ENCODE results near the gene MUC21.
"Not testable (repeated sequence)": the region's sequence is repeated elsewhere in the genome, so short reads cannot be mapped to it uniquely, and the experiment has no call there.

MUC21 gene

DNA sequence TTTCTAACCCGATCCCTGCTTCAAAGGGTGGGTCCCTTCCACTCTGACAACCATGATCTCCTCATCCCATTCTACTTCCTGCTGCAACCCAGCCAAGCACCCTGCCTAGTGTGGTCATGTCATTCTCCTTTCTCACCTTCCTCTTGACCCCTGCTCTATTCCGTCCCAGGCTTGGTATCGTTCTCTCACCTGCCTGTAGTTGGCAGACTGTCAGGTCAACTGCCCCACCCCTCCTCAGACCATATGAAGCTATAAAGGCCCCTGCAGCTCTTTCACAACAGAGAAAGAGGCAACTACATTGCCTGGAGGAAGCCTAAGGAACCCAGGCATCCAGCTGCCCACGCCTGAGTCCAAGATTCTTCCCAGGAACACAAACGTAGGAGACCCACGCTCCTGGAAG lies at the start of gene MUC21:
MUC21 (plus strand) TSS at position 280 of the 400 bp plus-strand sequence. CDS start 241 bp downstream, outside the sequence.
- no peak for DNase-seq

DNA sequence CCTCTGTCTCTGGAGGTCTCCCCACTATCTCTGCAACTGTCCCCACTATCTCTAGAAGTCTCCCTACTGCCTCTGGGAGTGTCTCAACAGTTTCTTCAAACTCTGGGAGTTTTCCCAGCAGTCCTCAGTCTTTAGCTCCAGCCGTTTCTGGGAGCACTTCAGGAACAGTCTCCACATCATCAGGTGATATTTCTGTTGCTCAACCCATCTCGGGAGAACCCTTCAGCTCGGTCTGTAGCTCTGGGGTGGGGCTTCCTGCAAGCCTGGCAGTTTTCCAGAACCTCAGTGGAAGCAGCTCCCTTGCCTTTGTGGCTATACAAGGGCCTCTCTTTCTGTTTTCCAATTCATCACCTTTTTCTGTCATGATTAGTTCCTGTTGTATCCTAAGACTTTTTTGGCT lies 48.5 kb upstream of the MUC21 start:
- DNase-seq, result no peak

DNA sequence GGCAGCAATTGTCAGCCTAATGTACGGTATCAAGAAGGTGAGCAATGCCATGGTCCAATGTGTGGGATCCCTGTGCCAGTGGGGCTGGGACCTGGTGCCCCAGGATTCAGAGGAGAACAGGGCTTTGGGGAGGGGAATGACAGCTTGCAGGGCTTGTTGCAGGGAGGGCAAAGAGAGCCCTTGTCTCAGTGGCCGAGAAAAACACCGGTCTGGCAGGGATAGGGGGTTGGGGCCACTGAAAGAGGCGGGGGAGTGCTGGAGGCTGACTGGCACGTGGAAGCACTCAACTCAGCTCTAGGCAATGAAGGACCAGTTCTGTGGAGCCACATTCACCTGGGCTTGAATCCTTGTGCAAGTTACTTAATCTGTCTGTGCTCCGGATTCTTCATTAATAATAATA lies 46.3 kb upstream of the MUC21 start:
- DNase-seq, result no peak

DNA sequence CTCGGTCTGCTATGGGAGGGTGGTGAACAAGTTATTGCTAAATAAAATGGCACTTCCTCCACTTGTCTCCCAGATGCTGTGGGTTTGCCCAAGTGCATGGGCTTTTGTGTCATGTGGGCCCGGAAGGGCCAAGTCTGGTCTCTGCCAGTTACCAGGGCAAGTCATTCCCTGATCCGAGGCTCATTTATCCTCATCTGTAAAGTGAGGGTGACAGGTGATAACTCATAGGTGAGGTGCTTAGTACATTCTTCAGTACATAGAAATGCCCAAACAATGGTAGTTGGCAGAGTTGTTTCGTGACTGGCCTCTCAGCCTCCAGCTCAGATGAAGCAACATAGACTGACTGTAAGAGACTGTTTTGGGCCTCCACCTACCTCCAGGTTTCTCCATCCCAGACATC lies 44.8 kb upstream of the MUC21 start:
- DNase-seq, result no peak

DNA sequence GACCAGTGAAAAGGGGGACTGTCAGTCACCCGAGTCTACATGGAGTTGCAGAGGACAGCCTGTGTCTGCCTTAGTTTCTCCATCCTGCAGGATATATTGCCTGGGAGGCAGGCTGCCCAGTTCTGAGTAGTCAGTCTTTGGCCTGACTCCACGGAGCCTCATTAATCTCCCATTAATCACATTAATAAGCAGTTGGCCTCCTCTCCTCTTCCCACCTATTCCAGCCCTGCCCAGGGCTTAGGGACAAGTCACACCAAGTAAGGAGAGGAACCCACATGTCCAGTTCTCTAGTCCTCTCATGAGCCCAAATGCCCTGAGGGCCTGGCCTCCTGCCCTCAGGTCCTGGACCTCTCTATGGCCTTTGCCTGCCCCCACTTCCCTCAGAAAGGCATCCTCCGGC lies 44.0 kb upstream of the MUC21 start:
- DNase-seq, result no peak

DNA sequence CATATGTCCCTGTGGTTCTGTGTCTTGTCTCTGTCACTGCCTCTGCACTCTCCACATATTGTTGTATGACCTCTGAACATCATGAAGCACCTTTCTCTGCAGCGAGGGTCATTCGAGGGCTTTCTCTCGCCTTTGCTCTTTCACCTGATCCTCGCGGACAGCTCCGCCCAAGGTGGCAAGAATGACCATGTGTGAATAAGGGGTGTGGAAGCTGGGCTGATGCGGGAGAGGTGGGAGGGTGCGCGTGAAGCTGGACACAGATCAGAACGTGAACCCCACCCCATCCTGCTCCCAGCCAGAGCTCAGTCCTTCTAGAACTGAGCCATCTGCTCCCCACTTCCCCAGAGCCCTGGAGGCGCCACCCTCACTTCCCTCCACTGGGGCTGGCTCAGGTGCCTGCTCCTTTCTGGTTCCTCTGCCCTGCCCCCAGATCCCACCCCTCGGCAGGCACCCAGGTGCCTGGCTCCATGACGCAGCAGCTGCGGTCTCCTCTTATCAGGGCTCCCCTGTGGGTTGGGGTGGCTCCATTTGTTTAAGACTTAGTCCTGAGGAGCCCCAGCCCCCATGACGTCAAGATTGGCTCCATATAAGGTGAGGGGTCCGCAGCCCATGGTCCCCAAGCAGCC lies 43.0 kb upstream of the MUC21 start, which contains the start of gene MUCL3:
MUCL3 (plus strand) TSS at position 613 of the 626 bp plus-strand sequence. CDS start 27 bp downstream, outside the sequence.
- no peak for DNase-seq

DNA sequence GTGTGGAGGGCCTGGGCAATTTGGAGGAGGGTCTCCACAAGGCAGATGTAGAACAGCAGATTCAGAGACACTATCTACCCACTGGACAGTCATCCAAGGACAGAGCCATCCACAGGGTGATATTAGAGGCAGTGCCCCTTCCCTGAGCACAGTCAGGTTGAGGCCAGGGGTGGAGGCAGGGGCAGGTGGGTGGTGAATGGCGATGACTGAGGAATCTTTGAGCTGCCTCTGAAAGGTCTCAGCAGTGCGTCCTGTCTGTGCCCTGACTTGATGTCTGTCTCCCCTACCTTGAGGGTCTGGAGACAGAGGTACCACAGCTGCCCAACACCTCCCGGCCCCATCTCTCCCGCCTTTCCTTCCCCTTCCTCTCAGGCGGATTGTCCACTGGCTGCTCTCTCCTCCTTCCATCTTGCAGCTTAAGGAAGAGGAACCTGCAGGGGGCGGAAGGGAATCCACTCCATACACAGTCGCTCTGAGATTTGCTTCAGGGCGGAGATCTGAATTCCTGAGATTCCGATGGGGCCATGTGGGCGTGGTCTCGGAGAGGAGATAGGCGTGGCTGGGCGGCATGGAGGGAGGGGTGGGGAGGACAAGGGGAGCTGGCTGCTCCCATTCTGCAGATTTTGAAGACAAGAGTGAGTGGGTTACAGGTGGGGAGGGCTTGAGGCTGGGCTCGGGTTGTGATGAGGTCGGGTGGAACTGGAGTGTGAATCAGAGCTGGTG lies 41.0 kb upstream of the MUC21 start:
- DNase-seq, result peak; percentile 46

DNA sequence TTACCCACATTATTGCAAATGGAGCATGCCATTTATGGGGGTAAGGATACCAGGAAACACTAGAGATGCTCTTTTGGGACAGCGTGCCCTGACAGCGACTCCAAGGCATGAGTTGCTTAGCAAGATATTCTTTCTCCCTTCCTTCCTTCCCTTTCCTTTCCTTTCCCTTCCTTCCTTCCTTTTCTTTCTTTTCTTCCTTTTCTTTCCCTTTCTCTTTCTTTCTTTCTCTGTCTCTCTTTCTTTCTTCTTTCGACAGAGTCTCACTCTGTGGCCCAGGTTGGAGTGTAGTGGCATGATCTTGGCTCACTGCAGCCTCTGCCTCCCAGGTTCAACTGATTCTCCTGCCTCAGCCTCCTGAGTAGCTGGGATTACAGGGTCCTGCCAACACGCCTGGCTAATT lies 39.5 kb upstream of the MUC21 start:
- no peak for DNase-seq

DNA sequence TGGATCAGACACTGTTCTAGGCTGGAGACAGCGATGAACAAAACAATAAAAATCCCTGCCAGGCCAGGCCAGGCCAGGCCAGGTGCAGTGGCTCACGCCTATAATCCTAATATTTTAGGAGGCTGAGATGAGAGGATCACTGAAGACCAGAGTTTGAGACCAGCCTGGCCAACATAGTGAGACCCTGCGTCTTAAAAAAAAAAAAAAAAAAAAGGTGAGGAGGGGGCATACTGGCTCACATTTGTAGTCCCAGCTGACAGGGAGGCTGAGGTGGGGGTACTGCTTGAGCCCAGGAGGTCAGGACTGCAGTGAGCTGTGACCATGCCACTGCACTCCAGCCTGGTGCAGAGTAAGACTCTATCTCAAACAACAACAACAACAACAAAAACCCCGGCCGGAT lies 38.2 kb upstream of the MUC21 start:
- DNase-seq, result no peak

DNA sequence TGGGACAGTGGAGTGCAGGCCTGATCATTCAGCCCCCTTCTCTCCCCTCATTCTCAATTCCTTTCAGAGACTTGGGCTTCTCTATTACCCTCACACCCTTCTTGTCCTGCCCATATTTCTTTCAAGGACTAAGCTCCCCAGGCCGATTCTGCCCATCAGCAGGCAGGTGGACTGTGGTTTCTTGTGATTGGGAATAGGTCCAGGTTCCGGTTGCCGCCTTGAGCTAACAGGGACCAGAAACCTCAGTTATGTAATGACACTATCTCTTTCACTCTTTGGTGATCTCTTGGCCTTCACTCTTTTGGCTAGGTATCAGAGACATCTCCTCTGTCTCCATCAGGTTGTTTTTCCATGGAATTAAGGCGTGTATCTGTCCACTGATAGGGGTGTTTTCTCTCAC lies 36.3 kb upstream of the MUC21 start:
- DNase-seq, result no peak

DNA sequence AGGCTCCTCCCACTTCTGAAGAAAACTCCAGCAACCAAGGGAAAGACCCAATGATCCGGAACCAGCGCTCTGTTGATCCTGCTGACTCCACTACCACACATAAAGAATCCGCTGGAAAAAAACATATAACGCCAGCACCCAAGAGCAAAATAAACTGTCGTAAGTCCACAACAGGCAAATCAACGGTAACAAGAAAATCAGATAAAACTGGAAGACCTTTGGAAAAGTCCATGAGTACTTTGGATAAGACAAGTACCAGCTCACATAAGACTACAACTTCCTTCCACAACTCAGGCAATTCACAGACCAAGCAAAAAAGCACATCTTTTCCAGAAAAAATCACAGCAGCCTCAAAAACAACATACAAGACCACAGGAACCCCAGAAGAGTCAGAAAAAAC lies 34.7 kb upstream of the MUC21 start:
- no peak for DNase-seq

DNA sequence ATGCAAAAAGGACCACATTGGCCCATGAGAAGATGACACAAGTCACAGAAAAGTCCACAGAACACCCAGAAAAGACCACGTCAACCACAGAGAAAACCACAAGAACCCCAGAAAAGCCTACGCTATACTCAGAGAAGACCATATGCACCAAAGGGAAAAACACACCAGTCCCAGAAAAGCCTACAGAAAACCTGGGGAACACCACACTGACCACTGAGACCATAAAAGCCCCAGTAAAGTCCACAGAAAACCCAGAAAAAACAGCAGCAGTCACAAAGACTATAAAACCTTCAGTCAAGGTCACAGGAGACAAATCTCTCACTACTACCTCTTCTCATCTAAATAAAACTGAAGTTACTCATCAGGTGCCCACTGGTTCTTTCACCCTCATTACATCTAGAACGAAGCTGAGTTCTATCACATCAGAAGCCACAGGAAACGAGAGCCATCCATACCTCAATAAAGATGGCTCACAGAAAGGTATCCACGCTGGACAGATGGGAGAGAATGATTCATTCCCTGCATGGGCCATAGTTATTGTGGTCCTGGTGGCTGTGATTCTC lies 31.5 kb upstream of the MUC21 start:
- DNase-seq, result no peak

DNA sequence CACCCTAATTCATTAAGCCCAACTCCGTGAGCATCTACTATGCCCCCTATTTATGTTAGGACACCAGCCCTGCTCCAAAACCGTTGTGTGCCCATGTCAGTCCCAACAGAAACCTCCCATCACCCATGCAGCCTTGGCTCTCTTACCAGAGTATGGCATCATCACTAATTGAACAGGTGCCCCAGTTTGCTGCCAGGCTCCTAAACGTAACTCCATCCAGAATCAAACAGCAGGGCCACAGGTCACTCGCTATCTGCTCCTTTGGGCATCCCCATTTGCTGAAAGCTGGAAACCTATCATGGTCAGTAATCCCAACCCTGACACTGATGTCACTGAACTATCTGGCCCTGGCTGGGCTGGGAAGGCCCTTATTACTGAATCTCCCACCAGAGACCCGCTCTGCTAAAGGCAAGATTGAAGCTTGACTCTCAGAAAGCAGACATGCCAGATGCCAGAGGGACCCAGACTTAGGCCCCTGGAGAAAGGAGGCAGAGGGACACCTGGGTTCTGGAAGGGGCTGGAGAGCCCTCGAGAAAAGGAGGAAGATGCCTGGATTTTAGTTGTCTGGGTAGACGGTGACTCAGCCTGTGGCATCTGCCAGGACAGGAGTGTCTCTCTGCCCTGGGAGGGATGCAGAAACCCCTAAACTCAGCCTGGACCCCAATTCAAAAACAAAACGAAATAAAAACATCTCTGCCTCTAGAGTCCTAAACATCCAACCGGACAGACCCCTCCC lies 28.7 kb upstream of the MUC21 start:
- no peak for DNase-seq

DNA sequence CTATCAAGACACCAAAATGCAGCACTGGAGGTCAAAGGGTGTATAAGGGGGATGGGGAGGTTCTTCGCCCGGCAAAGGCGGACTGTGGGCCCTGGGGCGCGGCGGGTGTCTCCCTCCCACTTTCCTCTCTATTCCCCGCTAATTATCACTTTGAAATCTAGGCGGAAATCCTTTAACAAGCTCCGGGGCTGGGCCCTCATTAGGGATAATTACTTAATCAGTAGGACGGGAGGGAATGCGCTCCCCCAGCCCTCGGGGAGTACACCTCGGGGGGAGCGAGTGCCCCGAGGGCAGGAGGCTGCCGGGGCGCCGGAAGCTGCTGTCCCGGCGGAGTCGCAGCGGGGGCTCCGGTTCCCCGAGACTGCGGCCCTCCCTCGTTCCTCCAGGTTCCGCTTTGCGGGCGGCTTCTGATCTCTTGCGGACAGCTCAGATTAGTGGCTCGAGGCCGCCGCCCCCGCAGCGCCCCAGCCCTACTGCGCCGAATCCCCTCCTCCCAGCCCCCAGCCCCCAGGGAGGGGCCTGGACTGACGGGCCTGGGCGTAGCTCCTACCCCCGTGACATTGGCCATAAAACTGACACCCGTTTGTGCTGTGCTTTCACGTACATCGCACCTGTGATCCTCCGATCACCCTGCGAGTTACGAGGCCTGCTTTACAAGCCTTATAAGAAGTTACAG lies 28.0 kb upstream of the MUC21 start:
- no peak for DNase-seq

DNA sequence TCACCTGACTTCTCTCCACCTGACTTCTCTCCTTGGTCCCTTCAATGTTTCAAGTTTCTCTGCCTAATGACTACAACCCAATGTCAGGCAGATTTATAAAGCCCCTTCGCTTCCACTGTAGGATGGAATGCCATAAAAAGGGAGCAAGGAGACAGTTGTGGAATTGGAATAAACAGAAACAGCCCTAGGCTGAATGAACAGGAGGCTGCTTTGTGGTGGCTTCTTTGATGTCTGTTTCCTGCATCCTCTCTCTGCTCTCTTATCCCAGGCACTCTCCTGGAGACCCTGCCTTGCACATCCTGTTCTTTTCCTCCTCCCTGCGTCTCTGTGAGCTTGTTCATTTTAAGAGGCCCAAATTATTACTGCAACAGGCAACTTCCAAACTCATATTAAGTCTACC lies 25.8 kb upstream of the MUC21 start:
- DNase-seq, result no peak

DNA sequence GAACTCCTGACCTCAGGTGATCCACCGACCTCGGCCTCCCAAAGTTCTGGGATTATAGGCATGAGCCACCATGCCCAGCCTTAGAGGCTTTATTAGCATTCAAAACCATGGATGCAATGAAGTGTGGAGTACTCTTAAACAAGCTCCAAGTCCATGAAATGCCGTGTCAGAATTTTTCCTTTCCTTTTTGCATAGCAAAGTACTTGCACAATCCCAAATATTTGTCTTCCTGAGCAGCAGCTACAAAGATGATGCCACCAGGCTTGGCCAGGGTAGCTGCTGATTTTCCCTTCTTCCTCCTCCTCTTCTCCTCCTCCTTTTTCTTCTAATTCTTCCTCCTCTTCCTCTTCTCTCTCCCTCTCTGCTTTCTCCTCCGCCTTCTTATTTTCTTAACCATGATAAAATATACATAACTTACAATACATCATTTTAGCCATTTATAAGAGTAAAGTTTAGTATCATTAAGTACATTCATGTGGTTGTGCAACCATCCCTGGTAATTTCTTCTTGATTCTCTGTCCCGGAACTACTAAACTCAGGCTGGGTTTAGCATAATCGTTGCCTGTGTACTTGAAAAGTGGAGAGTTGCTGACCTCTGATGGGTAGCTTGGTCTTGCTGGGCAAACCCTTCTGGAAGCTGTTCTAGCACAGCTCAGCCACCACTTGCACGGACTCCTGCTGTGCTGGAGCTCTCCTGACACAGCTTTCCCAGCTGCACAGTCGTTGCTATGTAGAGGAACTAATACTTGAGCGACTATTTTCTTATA lies 22.4 kb upstream of the MUC21 start:
- no peak for DNase-seq

DNA sequence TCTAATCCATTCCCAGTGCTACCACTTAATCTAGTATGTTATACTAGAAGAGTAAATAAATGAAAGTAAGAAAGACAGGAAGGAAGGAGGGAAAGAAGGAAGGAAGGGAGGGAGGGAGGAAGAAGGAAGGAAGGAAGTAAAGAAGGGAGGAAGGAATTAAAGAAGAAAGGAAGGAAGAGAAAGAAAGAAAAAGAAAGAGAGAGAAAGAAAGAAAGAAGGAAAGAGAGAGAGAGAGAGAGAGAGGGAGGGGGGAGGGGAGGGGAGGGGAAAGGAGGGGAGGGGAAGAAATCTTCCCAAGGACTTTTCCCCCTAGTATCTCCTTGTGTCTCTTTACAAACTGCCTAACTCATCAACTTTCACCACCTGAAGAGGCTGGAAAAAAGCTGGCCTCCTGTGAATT lies 20.8 kb upstream of the MUC21 start:
- no peak for DNase-seq

DNA sequence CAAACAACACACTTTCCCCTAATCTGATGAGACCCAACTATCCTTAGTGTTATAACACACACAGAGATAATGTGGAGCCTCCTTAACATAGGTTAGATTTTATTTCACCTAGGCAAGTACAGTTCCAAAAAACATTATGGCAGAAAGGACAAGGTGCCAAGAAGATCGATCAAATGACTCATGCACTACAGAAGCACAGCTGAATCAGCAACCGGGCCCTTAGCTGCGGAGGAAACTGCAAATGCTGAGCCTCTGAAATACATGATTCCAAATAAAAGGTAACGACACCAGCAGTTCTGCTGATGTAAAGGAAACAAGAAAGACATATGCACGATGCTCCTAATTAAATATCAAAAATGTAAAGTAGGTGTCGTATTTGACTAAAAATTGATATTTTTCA lies 19.9 kb upstream of the MUC21 start:
- no peak for DNase-seq

DNA sequence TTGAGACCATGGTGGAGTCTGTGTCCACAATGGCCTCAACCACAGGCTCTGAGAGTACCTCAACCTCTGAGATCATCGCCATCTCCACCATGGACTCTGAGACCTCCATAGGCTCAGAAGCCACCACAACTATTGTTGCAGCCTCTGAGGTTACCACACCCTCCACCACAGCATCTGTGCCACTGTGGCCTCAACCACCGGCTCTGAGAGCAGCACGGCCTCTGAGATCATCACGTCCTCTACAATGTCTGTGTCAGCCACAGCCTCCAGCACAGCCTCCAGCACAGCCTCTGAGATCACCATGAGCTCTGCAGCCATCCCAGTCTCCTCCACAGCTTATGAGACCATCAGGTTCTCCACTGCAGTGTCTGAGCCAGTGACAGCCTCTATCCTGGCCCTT lies 19.4 kb upstream of the MUC21 start:
- no peak for DNase-seq

DNA sequence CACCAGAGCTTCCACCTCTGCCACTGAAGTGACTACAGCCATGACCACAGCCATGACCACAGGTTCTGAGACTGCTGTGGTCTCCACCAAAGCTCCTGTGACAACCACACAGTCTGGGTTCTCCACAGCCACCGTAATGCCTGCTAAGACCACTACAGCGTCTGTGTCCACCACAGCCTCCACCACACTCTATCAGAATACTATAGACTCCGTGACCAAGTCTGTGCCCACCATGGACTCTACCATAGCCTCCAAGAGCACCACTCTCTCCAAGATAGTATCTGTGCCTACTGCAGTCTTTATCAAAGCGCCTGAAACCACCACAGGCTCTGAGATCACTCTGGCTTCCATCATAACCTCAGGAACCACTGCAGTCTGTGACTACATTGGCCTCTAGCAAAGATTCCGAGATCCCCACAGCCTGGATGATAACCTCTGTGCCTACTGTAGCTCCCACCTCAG lies 18.3 kb upstream of the MUC21 start:
- DNase-seq, result no peak

DNA sequence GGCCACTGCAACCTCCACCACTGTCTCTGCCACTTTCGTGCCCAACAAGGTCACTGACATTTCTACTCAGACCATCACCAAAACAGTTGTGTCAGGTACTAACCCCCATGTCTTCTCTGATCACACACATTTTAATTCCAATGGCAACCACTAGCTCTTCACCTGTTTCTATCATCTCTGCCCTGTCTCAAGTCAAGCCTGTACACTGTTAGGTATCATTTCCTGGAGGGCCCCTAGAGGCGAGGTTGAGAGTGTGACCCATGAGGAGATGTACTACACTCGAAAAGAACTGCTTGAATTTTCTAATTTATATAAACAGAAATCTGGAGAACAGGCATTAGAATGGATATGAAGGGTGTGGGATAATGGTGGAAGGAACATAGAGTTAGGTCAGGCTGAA lies 17.4 kb upstream of the MUC21 start:
- DNase-seq, result no peak

DNA sequence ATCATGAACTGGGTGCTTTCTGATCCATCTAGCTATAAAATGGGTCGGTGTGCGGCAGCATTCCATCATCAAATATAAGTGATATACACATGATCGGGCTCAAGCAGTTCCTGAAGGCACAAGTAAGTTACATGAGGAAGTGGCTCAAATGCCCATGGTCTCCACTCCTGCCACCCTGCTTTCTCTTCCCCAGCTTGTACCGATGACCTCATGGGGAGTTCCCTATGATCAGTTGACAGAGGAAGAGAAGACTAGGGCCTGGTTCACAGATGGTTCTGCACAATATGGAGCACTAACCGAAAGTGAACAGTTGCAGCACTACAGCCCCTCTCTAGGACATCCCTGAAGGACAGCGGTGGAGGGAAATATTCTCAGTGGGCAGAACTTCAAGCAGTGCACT lies 14.3 kb upstream of the MUC21 start:
- not testable (repeated sequence) for DNase-seq
